GM21381 (cell line): ENCODE measurements around the gene CCDC200.
"Not testable (repeated sequence)": the region's sequence is repeated elsewhere in the genome, so short reads cannot be mapped to it uniquely, and the experiment has no call there.

ENCODE experiments used
- ATAC-seq: cut with Tn5 transposase; IDR thresholded peaks from one replicate; pipeline ENCODE4 v1.9.1; 2021; ENCODE audit warnings: mild to moderate bottlenecking, moderate library complexity; ENCODE audit not compliant: unreplicated experiment

Gene CCDC200

GRCh38 chr17:43216762-43217613, 11.4 kb downstream of the CCDC200 start:
- no peak for ATAC-seq

GRCh38 chr17:43216369-43216761, 12.1 kb downstream of the CCDC200 start:
- ATAC-seq = no peak

GRCh38 chr17:43215341-43215740, 13.1 kb downstream of the CCDC200 start:
- no peak for ATAC-seq

- no peak for ATAC-seq
Measured at GRCh38 chr17:43213545-43213944, 14.9 kb downstream of the CCDC200 start.

GRCh38 chr17:43212641-43213490, 15.6 kb downstream of the CCDC200 start:
- ATAC-seq = no peak

GRCh38 chr17:43211480-43212402, 16.7 kb downstream of the CCDC200 start, which contains the start of gene TMEM106A:
Gene TMEM106A (plus strand): TSS chr17:43211875. CDS start chr17:43213042, 1,167 bp downstream.
- peak; percentile 71 for ATAC-seq

- ATAC-seq = no peak
Measured at GRCh38 chr17:43211123-43211479, 17.3 kb downstream of the CCDC200 start.

- no peak for ATAC-seq
Measured at GRCh38 chr17:43210576-43210975, 17.8 kb downstream of the CCDC200 start.

GRCh38 chr17:43203013-43203412, 25.4 kb downstream of the CCDC200 start:
- not testable (repeated sequence) for ATAC-seq

- ATAC-seq = no peak
Measured at GRCh38 chr17:43200127-43200526, 28.3 kb downstream of the CCDC200 start.

GRCh38 chr17:43199633-43200032, 28.8 kb downstream of the CCDC200 start:
- ATAC-seq = no peak

GRCh38 chr17:43193251-43193650, 35.2 kb downstream of the CCDC200 start:
- ATAC-seq = no peak

GRCh38 chr17:43186656-43187055, 41.8 kb downstream of the CCDC200 start:
- ATAC-seq = not testable (repeated sequence)

- ATAC-seq = no peak
Measured at GRCh38 chr17:43183921-43184320, 44.5 kb downstream of the CCDC200 start.

GRCh38 chr17:43176119-43176570, 52.3 kb downstream of the CCDC200 start:
- no peak for ATAC-seq

- no peak for ATAC-seq
Measured at GRCh38 chr17:43175213-43176118, 53.0 kb downstream of the CCDC200 start.

- ATAC-seq = no peak
Measured at GRCh38 chr17:43171586-43172487, 56.6 kb downstream of the CCDC200 start.
